ENCODE data around the gene SKIC2.

DNA sequence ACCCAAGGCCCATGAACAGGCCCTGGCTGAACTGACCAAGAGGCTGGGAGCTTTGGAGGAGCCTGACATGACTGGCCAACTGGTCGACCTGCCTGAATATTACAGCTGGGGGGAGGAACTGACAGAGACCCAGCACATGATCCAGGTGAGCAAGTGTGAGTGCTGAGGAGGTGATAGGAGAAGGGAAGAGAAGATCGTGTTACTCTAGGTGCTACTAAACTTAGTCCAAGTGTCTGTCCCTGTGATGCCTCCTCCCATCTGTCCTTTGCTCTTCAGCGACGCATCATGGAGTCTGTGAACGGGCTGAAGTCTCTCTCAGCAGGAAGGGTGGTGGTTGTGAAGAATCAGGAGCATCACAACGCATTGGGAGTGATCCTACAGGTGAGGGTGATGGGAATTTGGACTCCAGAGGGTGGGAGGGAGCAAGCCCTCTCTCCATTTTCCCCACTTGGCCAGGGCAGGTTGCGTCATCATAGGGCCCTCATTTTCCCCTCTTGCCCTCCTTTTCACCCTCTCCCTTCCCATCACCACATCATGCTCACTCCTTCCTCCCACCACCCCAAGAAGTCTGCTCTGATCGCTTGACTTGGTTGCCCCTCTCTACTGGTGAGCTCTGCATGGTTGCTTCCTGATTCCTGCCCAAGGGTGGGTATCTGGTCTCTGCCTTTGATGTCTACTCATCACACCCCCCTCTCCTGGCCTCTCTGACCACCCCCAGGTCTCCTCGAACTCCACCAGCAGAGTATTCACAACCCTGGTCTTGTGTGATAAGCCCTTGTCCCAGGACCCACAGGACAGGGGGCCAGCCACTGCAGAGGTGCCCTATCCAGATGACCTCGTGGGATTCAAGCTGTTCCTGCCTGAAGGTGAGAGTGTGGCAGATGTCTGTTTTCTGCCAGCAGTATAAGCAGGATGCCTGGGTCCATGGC, 8.3 kb downstream of the SKIC2 start:
- TF ChIP-seq, protein P1, sequence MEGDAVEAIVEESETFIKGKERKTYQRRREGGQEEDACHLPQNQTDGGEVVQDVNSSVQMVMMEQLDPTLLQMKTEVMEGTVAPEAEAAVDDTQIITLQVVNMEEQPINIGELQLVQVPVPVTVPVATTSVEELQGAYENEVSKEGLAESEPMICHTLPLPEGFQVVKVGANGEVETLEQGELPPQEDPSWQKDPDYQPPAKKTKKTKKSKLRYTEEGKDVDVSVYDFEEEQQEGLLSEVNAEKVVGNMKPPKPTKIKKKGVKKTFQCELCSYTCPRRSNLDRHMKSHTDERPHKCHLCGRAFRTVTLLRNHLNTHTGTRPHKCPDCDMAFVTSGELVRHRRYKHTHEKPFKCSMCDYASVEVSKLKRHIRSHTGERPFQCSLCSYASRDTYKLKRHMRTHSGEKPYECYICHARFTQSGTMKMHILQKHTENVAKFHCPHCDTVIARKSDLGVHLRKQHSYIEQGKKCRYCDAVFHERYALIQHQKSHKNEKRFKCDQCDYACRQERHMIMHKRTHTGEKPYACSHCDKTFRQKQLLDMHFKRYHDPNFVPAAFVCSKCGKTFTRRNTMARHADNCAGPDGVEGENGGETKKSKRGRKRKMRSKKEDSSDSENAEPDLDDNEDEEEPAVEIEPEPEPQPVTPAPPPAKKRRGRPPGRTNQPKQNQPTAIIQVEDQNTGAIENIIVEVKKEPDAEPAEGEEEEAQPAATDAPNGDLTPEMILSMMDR (IDR thresholded peaks at IDR 0.05; ENCODE audit: low read depth, low read length) = no peak
- no peak for TF ChIP-seq EZH2phosphoT487 (IDR thresholded peaks at IDR 0.05; ENCODE audit: low read depth)

Measured in OCI-LY3 (cell line).